Liver (tissue), 9 donors: ENCODE results near the gene USH2A. TPM values are rescaled to one million over a fixed set of nuclear protein-coding genes. Genes with fewer than 3 reads are reported as not detected.

Experiments used
- DNase-seq: peaks from one replicate; pipeline ENCODE4 v3.0.0-alpha.2; 2017; ENCODE audit warnings: low spot score
- H3K27ac ChIP-seq, 2 donors: one replicate each; pipeline ENCODE4 v1.7.0; 2013; ENCODE audit warnings: inconsistent platforms in 2 of 2, low read length in 2 of 2, control low read depth in 1 of 2, low read depth in 1 of 2, mild to moderate bottlenecking in 1 of 2
- H3K27me3 ChIP-seq, 4 donors: one replicate each; pipeline versions ENCODE4 v1.6.1 to v1.7.0; 2013; ENCODE audit warnings: low read length in 3 of 4, inconsistent platforms in 1 of 4, mild to moderate bottlenecking in 1 of 4, moderate library complexity in 1 of 4; ENCODE audit not compliant: control insufficient read depth in 4 of 4, insufficient read depth in 4 of 4
- H3K36me3 ChIP-seq, 4 donors: one replicate each; pipeline versions ENCODE4 v1.6.1 to v1.7.0; 2013; ENCODE audit warnings: low read length in 3 of 4, mild to moderate bottlenecking in 3 of 4, low read depth in 1 of 4, moderate library complexity in 1 of 4; ENCODE audit not compliant: control insufficient read depth in 4 of 4, insufficient read depth in 3 of 4
- H3K4me1 ChIP-seq, 4 donors: one replicate each; pipeline versions ENCODE4 v1.6.1 to v1.7.0; 2013; ENCODE audit warnings: low read length in 3 of 4, mild to moderate bottlenecking in 3 of 4, moderate library complexity in 1 of 4; ENCODE audit not compliant: control insufficient read depth in 4 of 4, insufficient read depth in 4 of 4
- H3K4me3 ChIP-seq, 3 donors: one replicate each; pipeline versions ENCODE4 v1.6.1 to v1.7.0; 2013; ENCODE audit warnings: low read length in 3 of 3, control low read depth in 1 of 3, low read depth in 1 of 3, mild to moderate bottlenecking in 1 of 3
- H3K9ac ChIP-seq, 2 donors: one replicate each; pipeline ENCODE4 v1.7.0; 2013; ENCODE audit warnings: low read length in 2 of 2, mild to moderate bottlenecking in 2 of 2, moderate library complexity in 2 of 2, control low read depth in 1 of 2, low read depth in 1 of 2
- H3K9me3 ChIP-seq, 4 donors: one replicate each; pipeline versions ENCODE4 v1.6.1 to v1.7.0; 2013; ENCODE audit warnings: low read length in 3 of 4; ENCODE audit not compliant: control insufficient read depth in 4 of 4
- EGR1 ChIP-seq, 2 donors: IDR thresholded peaks; 2 replicates each; pipeline ENCODE4 v1.6.1; 2016 to 2018; ENCODE audit warnings: antibody characterized with exemption in 2 of 2, low read depth in 2 of 2
- FOXA1 ChIP-seq: IDR thresholded peaks from 2 replicates; pipeline ENCODE4 v1.6.1; 2016; ENCODE audit warnings: antibody characterized with exemption
- FOXA2 ChIP-seq: IDR thresholded peaks from 2 replicates; pipeline ENCODE4 v1.6.1; 2016; ENCODE audit warnings: antibody characterized with exemption
- GABPA ChIP-seq, 2 donors: IDR thresholded peaks in 1 of 2; conservative IDR thresholded peaks in 1 of 2; 2 replicates each; pipeline ENCODE4 v1.6.1; 2016; ENCODE audit warnings: antibody characterized with exemption in 2 of 2, mild to moderate bottlenecking in 1 of 2, moderate library complexity in 1 of 2
- NR2F2 ChIP-seq: IDR thresholded peaks from 2 replicates; pipeline ENCODE4 v1.6.1; 2016; ENCODE audit warnings: antibody characterized with exemption
- RAD21 ChIP-seq, 2 donors: IDR thresholded peaks; 2 replicates each; pipeline ENCODE4 v1.6.1; 2016; ENCODE audit warnings: antibody characterized with exemption in 2 of 2, mild to moderate bottlenecking in 2 of 2
- RXRA ChIP-seq, 2 donors: IDR thresholded peaks; 2 replicates each; pipeline ENCODE4 v1.6.1; 2017 to 2018; ENCODE audit warnings: antibody characterized with exemption in 2 of 2, mild to moderate bottlenecking in 1 of 2
- SP1 ChIP-seq: IDR thresholded peaks from 2 replicates; pipeline ENCODE4 v1.6.1; 2018; ENCODE audit warnings: antibody characterized with exemption, mild to moderate bottlenecking
- TAF1 ChIP-seq: conservative IDR thresholded peaks from 2 replicates; pipeline ENCODE4 v1.6.1; 2016; ENCODE audit warnings: antibody characterized with exemption, mild to moderate bottlenecking
- YY1 ChIP-seq: IDR thresholded peaks from 2 replicates; pipeline ENCODE4 v1.6.1; 2016; ENCODE audit warnings: antibody characterized with exemption, mild to moderate bottlenecking
- WGBS: extraction: QIAGEN DNeasy Blood & Tissue Kit; methylation state at CpG from one replicate; pipeline ENCODE4 v1.1.7; 2013; 5-methylcytosine and 5-hydroxymethylcytosine counted together
- polyA plus RNA-seq, 2 donors: library from polyadenylated mRNA; stranded (reverse) in 1 of 2; unstranded in 1 of 2; fragments of 200-250 nt in 1 of 2; fragments of >200 nt in 1 of 2; fragmentation: Nextera tagmentation in 1 of 2; extraction: Ambion mirVana in 1 of 2; gene quantifications; one replicate each; pipeline versions ENCODE4 v1.2.1 to v1.2.3, GENCODE V29; 2013 to 2015
- total RNA-seq, 2 donors: library from RNA; depleted of rRNA; stranded (reverse); fragments of >200 nt; gene quantifications; one replicate each; pipeline ENCODE4 v1.2.3, GENCODE V29; 2014
- TF ChIP-seq, protein P1 (sequence below): IDR thresholded peaks from 2 replicates; pipeline ENCODE4 v1.6.1; 2016; ENCODE audit warnings: antibody characterized with exemption, mild to moderate bottlenecking
- TF ChIP-seq, protein P2 (sequence below): IDR thresholded peaks from 2 replicates; pipeline ENCODE4 v1.6.1; 2016; ENCODE audit warnings: antibody characterized with exemption
- TF ChIP-seq, protein P3 (sequence below): IDR thresholded peaks from 2 replicates; pipeline ENCODE4 v1.6.1; 2016; ENCODE audit warnings: antibody characterized with exemption
- TF ChIP-seq, protein P4 (sequence below): fragments of 150-350 bp; IDR thresholded peaks from 2 replicates; pipeline ENCODE4 v1.5.1; 2017; ENCODE audit warnings: improper control_type of control experiment, low read depth, low read length; ENCODE audit not compliant: missing input control
- donor health status: healthy.
- donor health status: healthy.
- donor health status: healthy.
- donor health status: healthy.
- donor health status: healthy.

USH2A gene
- total and polyA plus RNA-seq, 4 donors, result 0.14 to 1.0 (median 0.31) TPM

DNA sequence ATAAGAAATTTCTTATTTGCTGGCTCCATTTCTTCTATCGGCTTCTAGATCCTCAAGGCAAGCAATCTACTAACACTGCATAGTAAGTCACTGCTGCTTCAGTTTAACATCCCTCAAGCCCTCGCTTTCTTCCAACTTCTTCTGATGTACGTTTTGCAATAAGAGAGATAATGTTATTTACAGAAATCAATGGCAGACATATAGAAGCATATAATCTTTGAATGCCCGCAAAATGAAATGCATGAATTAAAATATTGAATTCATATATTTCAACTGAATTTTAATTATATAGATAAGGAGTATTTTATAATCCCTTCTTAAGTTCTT is 712.4 kb downstream of the USH2A start:
- TF ChIP-seq YY1 (no peak), FOXA1 (no peak), SP1 (no peak), NR2F2 (no peak), EGR1 (IDR thresholded peaks at IDR 0.05; ENCODE audit: low read depth in 2 of 2) (no peak), GABPA (IDR thresholded peaks at IDR 0.05 in 1 of 2, conservative IDR thresholded peaks at IDR 0.05 in 1 of 2) (no peak), RXRA (IDR thresholded peaks at IDR 0.05) (no peak), TAF1 (no peak), RAD21 (IDR thresholded peaks at IDR 0.05) (no peak), FOXA2 (no peak)
- TF ChIP-seq, protein P1, sequence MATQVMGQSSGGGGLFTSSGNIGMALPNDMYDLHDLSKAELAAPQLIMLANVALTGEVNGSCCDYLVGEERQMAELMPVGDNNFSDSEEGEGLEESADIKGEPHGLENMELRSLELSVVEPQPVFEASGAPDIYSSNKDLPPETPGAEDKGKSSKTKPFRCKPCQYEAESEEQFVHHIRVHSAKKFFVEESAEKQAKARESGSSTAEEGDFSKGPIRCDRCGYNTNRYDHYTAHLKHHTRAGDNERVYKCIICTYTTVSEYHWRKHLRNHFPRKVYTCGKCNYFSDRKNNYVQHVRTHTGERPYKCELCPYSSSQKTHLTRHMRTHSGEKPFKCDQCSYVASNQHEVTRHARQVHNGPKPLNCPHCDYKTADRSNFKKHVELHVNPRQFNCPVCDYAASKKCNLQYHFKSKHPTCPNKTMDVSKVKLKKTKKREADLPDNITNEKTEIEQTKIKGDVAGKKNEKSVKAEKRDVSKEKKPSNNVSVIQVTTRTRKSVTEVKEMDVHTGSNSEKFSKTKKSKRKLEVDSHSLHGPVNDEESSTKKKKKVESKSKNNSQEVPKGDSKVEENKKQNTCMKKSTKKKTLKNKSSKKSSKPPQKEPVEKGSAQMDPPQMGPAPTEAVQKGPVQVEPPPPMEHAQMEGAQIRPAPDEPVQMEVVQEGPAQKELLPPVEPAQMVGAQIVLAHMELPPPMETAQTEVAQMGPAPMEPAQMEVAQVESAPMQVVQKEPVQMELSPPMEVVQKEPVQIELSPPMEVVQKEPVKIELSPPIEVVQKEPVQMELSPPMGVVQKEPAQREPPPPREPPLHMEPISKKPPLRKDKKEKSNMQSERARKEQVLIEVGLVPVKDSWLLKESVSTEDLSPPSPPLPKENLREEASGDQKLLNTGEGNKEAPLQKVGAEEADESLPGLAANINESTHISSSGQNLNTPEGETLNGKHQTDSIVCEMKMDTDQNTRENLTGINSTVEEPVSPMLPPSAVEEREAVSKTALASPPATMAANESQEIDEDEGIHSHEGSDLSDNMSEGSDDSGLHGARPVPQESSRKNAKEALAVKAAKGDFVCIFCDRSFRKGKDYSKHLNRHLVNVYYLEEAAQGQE, result no peak
- TF ChIP-seq, protein P2, sequence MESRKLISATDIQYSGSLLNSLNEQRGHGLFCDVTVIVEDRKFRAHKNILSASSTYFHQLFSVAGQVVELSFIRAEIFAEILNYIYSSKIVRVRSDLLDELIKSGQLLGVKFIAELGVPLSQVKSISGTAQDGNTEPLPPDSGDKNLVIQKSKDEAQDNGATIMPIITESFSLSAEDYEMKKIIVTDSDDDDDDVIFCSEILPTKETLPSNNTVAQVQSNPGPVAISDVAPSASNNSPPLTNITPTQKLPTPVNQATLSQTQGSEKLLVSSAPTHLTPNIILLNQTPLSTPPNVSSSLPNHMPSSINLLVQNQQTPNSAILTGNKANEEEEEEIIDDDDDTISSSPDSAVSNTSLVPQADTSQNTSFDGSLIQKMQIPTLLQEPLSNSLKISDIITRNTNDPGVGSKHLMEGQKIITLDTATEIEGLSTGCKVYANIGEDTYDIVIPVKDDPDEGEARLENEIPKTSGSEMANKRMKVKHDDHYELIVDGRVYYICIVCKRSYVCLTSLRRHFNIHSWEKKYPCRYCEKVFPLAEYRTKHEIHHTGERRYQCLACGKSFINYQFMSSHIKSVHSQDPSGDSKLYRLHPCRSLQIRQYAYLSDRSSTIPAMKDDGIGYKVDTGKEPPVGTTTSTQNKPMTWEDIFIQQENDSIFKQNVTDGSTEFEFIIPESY, result no peak
- TF ChIP-seq, protein P3, sequence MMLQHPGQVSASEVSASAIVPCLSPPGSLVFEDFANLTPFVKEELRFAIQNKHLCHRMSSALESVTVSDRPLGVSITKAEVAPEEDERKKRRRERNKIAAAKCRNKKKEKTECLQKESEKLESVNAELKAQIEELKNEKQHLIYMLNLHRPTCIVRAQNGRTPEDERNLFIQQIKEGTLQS, result no peak
- TF ChIP-seq, protein P4, sequence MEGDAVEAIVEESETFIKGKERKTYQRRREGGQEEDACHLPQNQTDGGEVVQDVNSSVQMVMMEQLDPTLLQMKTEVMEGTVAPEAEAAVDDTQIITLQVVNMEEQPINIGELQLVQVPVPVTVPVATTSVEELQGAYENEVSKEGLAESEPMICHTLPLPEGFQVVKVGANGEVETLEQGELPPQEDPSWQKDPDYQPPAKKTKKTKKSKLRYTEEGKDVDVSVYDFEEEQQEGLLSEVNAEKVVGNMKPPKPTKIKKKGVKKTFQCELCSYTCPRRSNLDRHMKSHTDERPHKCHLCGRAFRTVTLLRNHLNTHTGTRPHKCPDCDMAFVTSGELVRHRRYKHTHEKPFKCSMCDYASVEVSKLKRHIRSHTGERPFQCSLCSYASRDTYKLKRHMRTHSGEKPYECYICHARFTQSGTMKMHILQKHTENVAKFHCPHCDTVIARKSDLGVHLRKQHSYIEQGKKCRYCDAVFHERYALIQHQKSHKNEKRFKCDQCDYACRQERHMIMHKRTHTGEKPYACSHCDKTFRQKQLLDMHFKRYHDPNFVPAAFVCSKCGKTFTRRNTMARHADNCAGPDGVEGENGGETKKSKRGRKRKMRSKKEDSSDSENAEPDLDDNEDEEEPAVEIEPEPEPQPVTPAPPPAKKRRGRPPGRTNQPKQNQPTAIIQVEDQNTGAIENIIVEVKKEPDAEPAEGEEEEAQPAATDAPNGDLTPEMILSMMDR, result no peak
- DNase-seq, result no peak
- H3K9ac ChIP-seq, result no peak overlapping the region
- no peaks in the 10 kb centered on the region for H3K27me3 ChIP-seq
- H3K4me1 ChIP-seq, result peaks cover 0 to 8% (median 3%) of the 10 kb centered on the region in 4 donors
- H3K27ac ChIP-seq, result no peak overlapping the region
- no peaks in the 10 kb centered on the region for H3K36me3 ChIP-seq
- H3K4me3 ChIP-seq, result no peak overlapping the region
- WGBS, result 87% methylated on average over 4 of the region's 4 CpGs
- no peaks in the 10 kb centered on the region for H3K9me3 ChIP-seq

DNA sequence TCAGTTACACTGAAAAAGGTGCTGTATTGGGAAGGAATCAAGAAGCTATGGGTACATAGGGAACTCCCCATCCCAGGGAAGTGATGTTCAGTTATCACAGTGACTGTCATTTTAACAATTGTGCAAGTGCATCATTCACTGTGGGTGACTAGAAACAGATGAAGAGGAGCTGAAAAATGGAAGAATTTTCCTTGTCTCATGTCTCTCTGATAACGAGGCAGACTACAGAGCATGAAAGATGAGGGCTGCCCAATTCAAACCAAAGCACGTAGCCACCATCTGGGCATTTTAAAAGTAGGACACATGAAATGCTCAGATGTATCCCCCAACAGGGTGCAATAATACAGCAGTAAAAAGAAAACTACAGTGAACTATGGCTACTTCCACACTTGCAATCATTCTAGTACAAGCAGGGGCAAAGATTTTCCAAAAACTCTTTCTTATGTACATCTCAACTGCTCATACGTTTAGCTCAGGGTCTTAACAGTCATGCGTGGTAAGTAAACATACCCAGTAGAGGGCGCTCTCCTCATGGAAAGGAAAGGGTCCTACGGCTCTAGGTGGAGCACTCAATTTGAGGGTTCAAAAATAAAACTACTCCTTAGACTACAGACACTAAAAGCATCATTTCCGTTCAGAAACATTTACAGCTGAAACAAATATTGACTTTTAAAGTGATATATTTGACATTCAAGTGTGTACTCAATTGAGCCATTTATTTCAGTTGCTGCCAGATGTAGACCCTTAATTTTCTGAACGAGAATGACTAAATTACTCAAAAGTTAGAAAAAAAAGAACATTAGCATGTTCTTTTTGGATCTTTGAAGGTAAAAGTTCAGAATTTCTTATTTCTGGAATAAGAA is 713.0 kb downstream of the USH2A start:
- DNase-seq, result no peak
- 23% methylated on average over 8 of the region's 8 CpGs for WGBS
- TF ChIP-seq, protein P3, result no peak
- TF ChIP-seq RXRA (IDR thresholded peaks at IDR 0.05), result no peak
- no peak for TF ChIP-seq SP1
- TF ChIP-seq, protein P4, result peak; percentile 44
- TF ChIP-seq RAD21 (IDR thresholded peaks at IDR 0.05), result peak; percentile 68 to 78

More for the DNA sequence above, 713.0 kb downstream of the USH2A start:
- H3K4me1 ChIP-seq, result peaks cover 0 to 8% (median 3%) of the 10 kb centered on the region in 4 donors
- no peaks in the 10 kb centered on the region for H3K36me3 ChIP-seq
- H3K9me3 ChIP-seq, result no peaks in the 10 kb centered on the region
- H3K9ac ChIP-seq, result no peak overlapping the region
- no peak overlapping the region for H3K27ac ChIP-seq
- H3K27me3 ChIP-seq, result no peaks in the 10 kb centered on the region
- H3K4me3 ChIP-seq, result no peak overlapping the region
